Neural cell (in vitro differentiated cells): ENCODE measurements around the gene KANK4.

Source experiments
- EP300 ChIP-seq: fragments of 450-650 bp; conservative IDR thresholded peaks from 2 replicates; pipeline ENCODE4 v1.6.1; 2014; ENCODE audit warnings: antibody characterized with exemption, mild to moderate bottlenecking, moderate library complexity; ENCODE audit not compliant: poor library complexity, severe bottlenecking
- EZH2 ChIP-seq: fragments of 200-600, 300-800 bp; shearing (Covaris generic), sonication (generic); IDR thresholded peaks from 2 replicates; pipeline ENCODE4 v1.6.1; 2014; ENCODE audit warnings: antibody characterized with exemption, low read length, borderline replicate concordance, mild to moderate bottlenecking; ENCODE audit not compliant: insufficient read depth, poor library complexity, severe bottlenecking
- MXI1 ChIP-seq: fragments of 450-650 bp; conservative IDR thresholded peaks from 2 replicates; pipeline ENCODE4 v1.6.1; 2014; ENCODE audit warnings: antibody characterized with exemption, mild to moderate bottlenecking; ENCODE audit not compliant: poor library complexity, severe bottlenecking
- POLR2AphosphoS5 ChIP-seq: IDR thresholded peaks from 2 replicates; pipeline ENCODE4 v1.6.1; 2012
- RAD21 ChIP-seq: fragments of 450-650 bp; conservative IDR thresholded peaks from 2 replicates; pipeline ENCODE4 v1.6.1; 2014; ENCODE audit warnings: antibody characterized with exemption, mild to moderate bottlenecking, moderate library complexity
- SMC3 ChIP-seq: fragments of 450-650 bp; conservative IDR thresholded peaks from 2 replicates; pipeline ENCODE4 v1.6.1; 2014; ENCODE audit warnings: antibody characterized with exemption, mild to moderate bottlenecking, moderate library complexity; ENCODE audit not compliant: poor library complexity
- TAF1 ChIP-seq: IDR thresholded peaks from 2 replicates; pipeline ENCODE4 v1.6.1; 2012; ENCODE audit warnings: low read depth
- TF ChIP-seq, protein P1 (sequence below): fragments of 450-650 bp; IDR thresholded peaks from 2 replicates; pipeline ENCODE4 v1.5.1; 2014; ENCODE audit warnings: antibody characterized with exemption, mild to moderate bottlenecking, moderate library complexity; ENCODE audit not compliant: poor library complexity, severe bottlenecking
- TF ChIP-seq, protein P2 (sequence below): IDR thresholded peaks from 2 replicates; pipeline ENCODE4 v1.6.1; 2012; ENCODE audit warnings: borderline replicate concordance

DNA sequence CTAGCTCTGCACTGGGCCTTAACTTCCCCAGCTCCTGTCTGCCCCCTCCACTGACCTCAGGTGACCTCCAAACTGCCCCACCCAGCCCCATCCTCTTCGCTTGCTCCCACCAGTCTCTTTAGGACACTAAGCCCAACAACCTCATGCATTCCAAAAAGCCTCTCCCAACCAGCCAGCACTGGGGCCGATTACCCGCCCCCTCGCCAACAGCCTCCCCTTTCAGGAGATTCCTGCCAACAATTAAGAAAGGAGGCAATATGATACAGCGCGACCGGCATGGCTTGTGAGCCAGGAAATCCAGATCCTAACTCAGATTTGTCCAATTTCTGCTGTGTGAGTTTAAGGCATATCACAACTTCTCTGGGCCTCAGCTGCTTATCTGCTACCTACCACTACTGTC is 14.7 kb downstream of the KANK4 start:
- TF ChIP-seq, protein P1, sequence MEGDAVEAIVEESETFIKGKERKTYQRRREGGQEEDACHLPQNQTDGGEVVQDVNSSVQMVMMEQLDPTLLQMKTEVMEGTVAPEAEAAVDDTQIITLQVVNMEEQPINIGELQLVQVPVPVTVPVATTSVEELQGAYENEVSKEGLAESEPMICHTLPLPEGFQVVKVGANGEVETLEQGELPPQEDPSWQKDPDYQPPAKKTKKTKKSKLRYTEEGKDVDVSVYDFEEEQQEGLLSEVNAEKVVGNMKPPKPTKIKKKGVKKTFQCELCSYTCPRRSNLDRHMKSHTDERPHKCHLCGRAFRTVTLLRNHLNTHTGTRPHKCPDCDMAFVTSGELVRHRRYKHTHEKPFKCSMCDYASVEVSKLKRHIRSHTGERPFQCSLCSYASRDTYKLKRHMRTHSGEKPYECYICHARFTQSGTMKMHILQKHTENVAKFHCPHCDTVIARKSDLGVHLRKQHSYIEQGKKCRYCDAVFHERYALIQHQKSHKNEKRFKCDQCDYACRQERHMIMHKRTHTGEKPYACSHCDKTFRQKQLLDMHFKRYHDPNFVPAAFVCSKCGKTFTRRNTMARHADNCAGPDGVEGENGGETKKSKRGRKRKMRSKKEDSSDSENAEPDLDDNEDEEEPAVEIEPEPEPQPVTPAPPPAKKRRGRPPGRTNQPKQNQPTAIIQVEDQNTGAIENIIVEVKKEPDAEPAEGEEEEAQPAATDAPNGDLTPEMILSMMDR = no peak
- no peak for TF ChIP-seq POLR2AphosphoS5
- TF ChIP-seq EZH2 = no peak
- TF ChIP-seq EP300 = no peak
- no peak for TF ChIP-seq TAF1
- TF ChIP-seq RAD21 = no peak
- TF ChIP-seq SMC3 = no peak
- TF ChIP-seq, protein P2, sequence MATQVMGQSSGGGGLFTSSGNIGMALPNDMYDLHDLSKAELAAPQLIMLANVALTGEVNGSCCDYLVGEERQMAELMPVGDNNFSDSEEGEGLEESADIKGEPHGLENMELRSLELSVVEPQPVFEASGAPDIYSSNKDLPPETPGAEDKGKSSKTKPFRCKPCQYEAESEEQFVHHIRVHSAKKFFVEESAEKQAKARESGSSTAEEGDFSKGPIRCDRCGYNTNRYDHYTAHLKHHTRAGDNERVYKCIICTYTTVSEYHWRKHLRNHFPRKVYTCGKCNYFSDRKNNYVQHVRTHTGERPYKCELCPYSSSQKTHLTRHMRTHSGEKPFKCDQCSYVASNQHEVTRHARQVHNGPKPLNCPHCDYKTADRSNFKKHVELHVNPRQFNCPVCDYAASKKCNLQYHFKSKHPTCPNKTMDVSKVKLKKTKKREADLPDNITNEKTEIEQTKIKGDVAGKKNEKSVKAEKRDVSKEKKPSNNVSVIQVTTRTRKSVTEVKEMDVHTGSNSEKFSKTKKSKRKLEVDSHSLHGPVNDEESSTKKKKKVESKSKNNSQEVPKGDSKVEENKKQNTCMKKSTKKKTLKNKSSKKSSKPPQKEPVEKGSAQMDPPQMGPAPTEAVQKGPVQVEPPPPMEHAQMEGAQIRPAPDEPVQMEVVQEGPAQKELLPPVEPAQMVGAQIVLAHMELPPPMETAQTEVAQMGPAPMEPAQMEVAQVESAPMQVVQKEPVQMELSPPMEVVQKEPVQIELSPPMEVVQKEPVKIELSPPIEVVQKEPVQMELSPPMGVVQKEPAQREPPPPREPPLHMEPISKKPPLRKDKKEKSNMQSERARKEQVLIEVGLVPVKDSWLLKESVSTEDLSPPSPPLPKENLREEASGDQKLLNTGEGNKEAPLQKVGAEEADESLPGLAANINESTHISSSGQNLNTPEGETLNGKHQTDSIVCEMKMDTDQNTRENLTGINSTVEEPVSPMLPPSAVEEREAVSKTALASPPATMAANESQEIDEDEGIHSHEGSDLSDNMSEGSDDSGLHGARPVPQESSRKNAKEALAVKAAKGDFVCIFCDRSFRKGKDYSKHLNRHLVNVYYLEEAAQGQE = no peak
- TF ChIP-seq MXI1 = no peak
